Sigmoid colon (tissue), 7 donors: Measurements from ENCODE around the gene NES. TPM values are rescaled to one million over a fixed set of nuclear protein-coding genes. Genes with fewer than 3 reads are reported as not detected.

ENCODE experiments used
- DNase-seq: peaks from one replicate; pipeline ENCODE4 v3.0.0-alpha.2; 2019
- H3K27ac ChIP-seq, 4 donors: fragments of 200-600 bp; sonication (generic); one replicate each; pipeline ENCODE4 v1.5.1; 2016 to 2019; ENCODE audit warnings: mild to moderate bottlenecking in 1 of 4
- H3K27me3 ChIP-seq, 3 donors: fragments of 200-600 bp; sonication (generic); one replicate each; pipeline ENCODE4 v1.5.1; 2019; ENCODE audit warnings: mild to moderate bottlenecking in 1 of 3
- H3K36me3 ChIP-seq, 4 donors: fragments of 200-600 bp; sonication (generic); one replicate each; pipeline ENCODE4 v1.5.1; 2016 to 2019
- H3K4me1 ChIP-seq, 4 donors: fragments of 200-600 bp; sonication (generic); one replicate each; pipeline ENCODE4 v1.5.1; 2017 to 2019
- H3K4me3 ChIP-seq, 4 donors: fragments of 200-600 bp; sonication (generic); one replicate each; pipeline ENCODE4 v1.5.1; 2017 to 2019; ENCODE audit warnings: mild to moderate bottlenecking in 2 of 4, moderate library complexity in 1 of 4
- H3K9me3 ChIP-seq, 4 donors: fragments of 200-600 bp in 3 of 4; sonication (generic) in 3 of 4; one replicate each; pipeline versions ENCODE4 v1.5.1 to v1.6.1; 2013 to 2019
- EP300 ChIP-seq, 4 donors: sonication (generic); formaldehyde crosslinking; IDR thresholded peaks; one replicate each; pipeline ENCODE4 v1.6.1; 2017; ENCODE audit warnings: antibody characterized with exemption in 4 of 4
- POLR2A ChIP-seq, 2 donors: fragments of 450-650 bp; IDR thresholded peaks; one replicate each; pipeline ENCODE4 v1.6.1; 2016; ENCODE audit warnings: antibody characterized with exemption in 2 of 2, mild to moderate bottlenecking in 2 of 2, moderate library complexity in 2 of 2
- POLR2AphosphoS5 ChIP-seq, 4 donors: sonication (generic); formaldehyde crosslinking; IDR thresholded peaks; one replicate each; pipeline ENCODE4 v1.6.1; 2017; ENCODE audit warnings: antibody characterized with exemption in 4 of 4
- WGBS, 2 donors: extraction: QIAGEN DNeasy Blood & Tissue Kit; methylation state at CpG; one replicate each; pipeline ENCODE4 v1.1.7; 2013; 5-methylcytosine and 5-hydroxymethylcytosine counted together
- intact Hi-C: fragments of 100-400 bp; cut with DNase I; formaldehyde crosslinking; loops from one replicate; pipeline ENCODE4 v1.15.1; 2023
- polyA plus RNA-seq, 3 donors: library from polyadenylated mRNA; stranded (reverse); fragments of 200-250 nt; gene quantifications; one replicate each; pipeline ENCODE4 v1.2.3, GENCODE V29; 2013
- total RNA-seq, 4 donors: library from RNA; depleted of rRNA; stranded (reverse); fragments of >200 nt; gene quantifications; one replicate each; pipeline ENCODE4 v1.1.0, GENCODE V29; 2016
- TF ChIP-seq, protein P1 (sequence below), 4 experiments: fragments of 450-650 bp in 3 of 4; fragments of 200-600 bp in 1 of 4; IDR thresholded peaks; one replicate each; pipeline ENCODE4 v1.5.1; 2016 to 2019; ENCODE audit warnings: antibody characterized with exemption in 4 of 4, mild to moderate bottlenecking in 3 of 4, moderate library complexity in 2 of 4
- donor health status: healthy with polysubstance abuse.
- donor health status: Bipolar disorder and iron deficiency.
- donor health status: healthy.

The NES gene
- total and polyA plus RNA-seq, 7 donors: 0.60 to 21.0 (median 7.1) TPM

DNA sequence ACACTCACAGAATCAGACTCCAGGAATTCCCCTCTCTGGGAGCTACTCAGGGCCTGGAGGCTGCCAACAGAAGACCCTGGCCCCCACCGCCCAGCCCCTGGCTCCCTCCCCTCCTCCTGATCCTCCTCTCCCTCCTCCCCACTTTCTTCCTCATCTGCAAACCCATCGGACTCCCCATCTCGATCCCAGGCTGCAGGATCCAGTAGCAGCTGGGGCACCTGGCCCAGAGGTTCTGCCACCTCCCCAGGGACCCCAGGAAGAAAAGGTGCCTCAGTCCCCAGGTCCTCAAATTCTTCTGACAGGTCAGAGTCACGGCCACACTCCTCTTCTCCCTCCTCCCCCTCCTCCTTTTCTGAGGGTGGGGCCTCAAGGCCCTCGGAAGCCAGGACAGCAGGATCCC is 7.4 kb downstream of the NES start:
- Histone ChIP-seq H3K36me3 (no peaks in the 10 kb centered on the region), H3K27me3 (no peaks in the 10 kb centered on the region), H3K27ac (peak overlapping the region; percentile 77 to 86 (median 80)), H3K4me1 (peaks cover 0 to 59% (median 50%) of the 10 kb centered on the region in 4 donors), H3K4me3 (no peak overlapping the region), H3K9me3 (no peaks in the 10 kb centered on the region)
- intact Hi-C loops: no loop called here
- TF ChIP-seq EP300 (IDR thresholded peaks at IDR 0.05): no peak
- TF ChIP-seq POLR2AphosphoS5 (IDR thresholded peaks at IDR 0.05): no peak
- TF ChIP-seq POLR2A (IDR thresholded peaks at IDR 0.05): no peak
- TF ChIP-seq, protein P1, sequence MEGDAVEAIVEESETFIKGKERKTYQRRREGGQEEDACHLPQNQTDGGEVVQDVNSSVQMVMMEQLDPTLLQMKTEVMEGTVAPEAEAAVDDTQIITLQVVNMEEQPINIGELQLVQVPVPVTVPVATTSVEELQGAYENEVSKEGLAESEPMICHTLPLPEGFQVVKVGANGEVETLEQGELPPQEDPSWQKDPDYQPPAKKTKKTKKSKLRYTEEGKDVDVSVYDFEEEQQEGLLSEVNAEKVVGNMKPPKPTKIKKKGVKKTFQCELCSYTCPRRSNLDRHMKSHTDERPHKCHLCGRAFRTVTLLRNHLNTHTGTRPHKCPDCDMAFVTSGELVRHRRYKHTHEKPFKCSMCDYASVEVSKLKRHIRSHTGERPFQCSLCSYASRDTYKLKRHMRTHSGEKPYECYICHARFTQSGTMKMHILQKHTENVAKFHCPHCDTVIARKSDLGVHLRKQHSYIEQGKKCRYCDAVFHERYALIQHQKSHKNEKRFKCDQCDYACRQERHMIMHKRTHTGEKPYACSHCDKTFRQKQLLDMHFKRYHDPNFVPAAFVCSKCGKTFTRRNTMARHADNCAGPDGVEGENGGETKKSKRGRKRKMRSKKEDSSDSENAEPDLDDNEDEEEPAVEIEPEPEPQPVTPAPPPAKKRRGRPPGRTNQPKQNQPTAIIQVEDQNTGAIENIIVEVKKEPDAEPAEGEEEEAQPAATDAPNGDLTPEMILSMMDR (IDR thresholded peaks at IDR 0.05): no peak
- no peak for DNase-seq
- 58 to 84% methylated on average over 5 of the region's 5 CpGs for WGBS, 2 donors

DNA sequence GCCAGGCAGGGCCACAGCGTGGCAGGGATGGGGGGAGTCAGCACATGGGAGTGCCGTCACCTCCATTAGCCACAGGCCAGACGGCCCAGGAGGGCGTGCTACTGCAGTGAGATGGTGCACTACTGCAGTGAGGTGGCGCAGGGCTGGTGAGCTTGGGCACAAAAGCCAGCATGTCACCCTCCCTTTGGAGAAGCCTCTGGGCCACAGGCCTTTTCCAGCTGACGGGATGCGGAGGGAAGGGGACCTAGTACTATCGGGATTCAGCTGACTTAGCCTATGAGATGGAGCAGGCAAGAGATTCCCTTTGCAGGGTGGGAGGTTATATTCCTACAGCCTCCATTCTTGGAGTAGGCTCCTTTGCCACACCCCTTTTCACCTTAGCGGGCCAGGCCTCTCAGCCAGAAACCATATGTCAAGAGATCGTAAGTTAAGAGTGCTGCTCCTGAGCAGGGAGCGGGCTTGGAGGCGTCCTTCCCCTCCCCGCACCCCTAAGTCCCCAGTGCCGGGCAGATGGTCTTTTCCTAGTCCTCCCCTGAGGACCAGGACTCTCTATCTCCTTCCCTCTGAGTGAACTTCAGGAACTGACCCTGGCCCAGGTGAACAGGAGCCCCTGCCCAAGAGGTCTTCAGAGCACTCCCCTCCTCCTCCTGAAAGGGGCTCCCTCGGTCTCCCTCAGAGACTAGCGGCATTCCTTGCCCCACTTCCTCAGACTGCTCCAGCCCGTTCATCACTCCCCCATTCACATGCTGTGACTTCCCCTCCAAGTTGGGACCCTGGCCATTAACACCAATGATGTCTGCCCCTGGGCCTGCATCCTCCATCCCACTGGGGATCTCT is 8.2 kb downstream of the NES start:
- no peaks in the 10 kb centered on the region for H3K9me3 ChIP-seq
- H3K27me3 ChIP-seq: no peaks in the 10 kb centered on the region
- peaks cover 0 to 63% (median 54%) of the 10 kb centered on the region in 4 donors for H3K4me1 ChIP-seq
- 81 to 82% methylated on average over 17 of the region's 17 CpGs for WGBS, 2 donors
- no peak for TF ChIP-seq POLR2A (IDR thresholded peaks at IDR 0.05)
- TF ChIP-seq, protein P1 (IDR thresholded peaks at IDR 0.05): no peak
- TF ChIP-seq EP300 (IDR thresholded peaks at IDR 0.05): no peak
- no peak for TF ChIP-seq POLR2AphosphoS5 (IDR thresholded peaks at IDR 0.05)
- no peaks in the 10 kb centered on the region for H3K36me3 ChIP-seq
- H3K4me3 ChIP-seq: no peak overlapping the region
- intact Hi-C loops: no loop called here
- H3K27ac ChIP-seq: peak overlapping the region; percentile 77 to 86 (median 80)
- DNase-seq: no peak

DNA sequence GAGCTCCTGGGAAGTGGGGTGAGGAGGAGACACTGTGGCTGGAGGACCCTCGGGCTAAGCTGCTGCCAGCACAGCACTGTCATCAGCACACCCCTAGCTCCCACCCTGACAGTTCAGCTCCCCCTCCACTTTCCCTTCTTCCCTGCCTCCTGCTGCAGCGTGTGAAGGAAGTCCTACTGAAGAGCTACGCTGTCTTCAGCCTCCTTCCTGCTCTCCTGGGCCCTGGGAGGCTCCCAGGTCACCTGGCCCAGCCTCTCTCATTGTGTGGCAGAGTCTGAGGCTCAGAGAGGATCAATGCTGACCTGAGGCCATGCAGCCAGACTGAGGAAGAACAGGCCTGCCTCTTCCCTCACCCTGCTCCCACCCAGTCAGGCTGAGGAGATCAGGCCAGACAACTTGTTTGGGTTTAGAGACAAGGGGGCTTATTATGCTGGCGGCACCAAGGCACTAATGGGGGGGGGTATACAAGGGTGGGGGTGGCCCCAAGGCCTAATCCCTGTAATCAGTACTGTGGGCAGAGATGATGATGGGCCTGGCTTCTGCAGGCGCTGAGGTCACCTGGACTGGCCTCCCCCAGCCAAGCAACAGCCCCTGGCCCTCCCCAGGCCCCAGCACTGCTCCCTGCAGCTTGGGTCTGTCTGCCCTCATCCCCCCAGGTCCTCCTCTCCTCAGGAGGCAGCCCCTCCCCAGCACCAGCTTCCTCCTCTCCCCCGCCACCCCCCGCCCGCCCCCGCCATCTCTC is 9.1 kb downstream of the NES start:
- WGBS, 2 donors: 83 to 89% methylated on average over 9 of the region's 9 CpGs
- intact Hi-C loops: no loop called here
- Histone ChIP-seq H3K27me3 (no peaks in the 10 kb centered on the region), H3K4me1 (peaks cover 0 to 72% (median 61%) of the 10 kb centered on the region in 4 donors), H3K4me3 (no peak overlapping the region), H3K36me3 (no peaks in the 10 kb centered on the region), H3K9me3 (no peaks in the 10 kb centered on the region), H3K27ac (peak overlapping the region; percentile 77 to 86 (median 80))
- TF ChIP-seq POLR2A (IDR thresholded peaks at IDR 0.05): no peak
- TF ChIP-seq, protein P1 (IDR thresholded peaks at IDR 0.05): no peak
- no peak for DNase-seq

DNA sequence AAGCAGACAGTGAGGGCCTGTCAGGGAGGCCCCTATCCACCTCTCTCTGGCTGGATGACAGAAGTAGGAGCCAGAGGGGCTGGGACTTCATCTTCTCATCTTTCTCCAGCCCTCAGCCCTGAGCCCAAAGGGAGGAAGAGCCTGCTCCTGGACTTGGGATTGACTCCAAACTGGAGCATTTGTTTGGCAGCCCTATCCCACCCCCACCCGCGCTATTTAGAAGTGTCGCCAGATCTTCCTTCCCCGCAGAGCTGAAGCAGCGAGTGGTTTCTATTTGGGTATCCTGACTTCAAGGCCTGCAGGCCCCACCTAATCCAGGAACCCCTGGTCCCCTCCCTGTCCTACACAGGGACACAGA is 9.6 kb downstream of the NES start:
- no peaks in the 10 kb centered on the region for H3K36me3 ChIP-seq
- H3K27me3 ChIP-seq: no peaks in the 10 kb centered on the region
- H3K4me3 ChIP-seq: no peak overlapping the region
- no peak for TF ChIP-seq EP300 (IDR thresholded peaks at IDR 0.05)
- TF ChIP-seq, protein P1 (IDR thresholded peaks at IDR 0.05): no peak
- H3K4me1 ChIP-seq: peaks cover 0 to 77% (median 66%) of the 10 kb centered on the region in 4 donors
- WGBS, 2 donors: 78 to 85% methylated on average over 5 of the region's 5 CpGs
- peak overlapping the region; percentile 77 to 86 (median 80) for H3K27ac ChIP-seq
- no peak for DNase-seq
- intact Hi-C loops: no loop called here
- no peaks in the 10 kb centered on the region for H3K9me3 ChIP-seq
